Motor neuron (in vitro differentiated cells): ENCODE data around the gene MINDY1. TPM values are rescaled to one million over a fixed set of nuclear protein-coding genes. Genes with fewer than 3 reads are reported as not detected.

Source experiments
- ATAC-seq, 8 experiments: fragments of 200-7000 bp; cut with Tn5 transposase; replicated peaks in 6 of 8; 2 replicates each; pipeline ENCODE4 v1.8.0; 2021; ENCODE audit warnings: mild to moderate bottlenecking in 8 of 8, moderate library complexity in 8 of 8
- H3K27ac ChIP-seq, 2 donors: fragments of 250-450 bp; sonication (Bioruptor Pico); 2 replicates each; pipeline ENCODE4 v1.9.0; 2021; ENCODE audit warnings: antibody characterized with exemption in 2 of 2, mild to moderate bottlenecking in 2 of 2, moderate library complexity in 1 of 2
- H3K4me1 ChIP-seq, 2 donors: fragments of 250-450 bp; sonication (Bioruptor Pico); replicated peaks in 1 of 2; 2 replicates each; pipeline ENCODE4 v1.6.1; 2021; ENCODE audit warnings: antibody characterized with exemption in 2 of 2, mild to moderate bottlenecking in 2 of 2, moderate library complexity in 1 of 2
- H3K4me3 ChIP-seq, 5 donors: fragments of 250-450 bp; sonication (Bioruptor Pico); 2 replicates each; pipeline ENCODE4 v1.9.0; 2021; ENCODE audit warnings: antibody characterized with exemption in 5 of 5, mild to moderate bottlenecking in 5 of 5, moderate library complexity in 4 of 5
- WGBS, 10 experiments: fragments of 450-650 bp; shearing (Covaris generic); methylation state at CpG; one replicate each; pipeline ENCODE4 v1.0.0; 2022; 5-methylcytosine and 5-hydroxymethylcytosine counted together
- in situ Hi-C, 9 experiments: fragments of 400-800 bp; cut with MboI; loops; one replicate each; pipeline ENCODE4 v1.15.0; 2021; ENCODE audit warnings: low sequenced_read_pairs in 9 of 9, low pct_unique_long_range_greater_than_20kb in 2 of 9; ENCODE audit not compliant: unreplicated experiment in 9 of 9
- total RNA-seq, 8 experiments: library from RNA; unstranded; fragments of 300-600 nt; gene quantifications; 2 replicates each; pipeline versions ENCODE4 v1.2.3 to v1.2.4, GENCODE V29; 2022

Gene MINDY1
- total RNA-seq, 8 experiments from 2014 or later: 7.5 to 22.7 (median 19.0) TPM

DNA sequence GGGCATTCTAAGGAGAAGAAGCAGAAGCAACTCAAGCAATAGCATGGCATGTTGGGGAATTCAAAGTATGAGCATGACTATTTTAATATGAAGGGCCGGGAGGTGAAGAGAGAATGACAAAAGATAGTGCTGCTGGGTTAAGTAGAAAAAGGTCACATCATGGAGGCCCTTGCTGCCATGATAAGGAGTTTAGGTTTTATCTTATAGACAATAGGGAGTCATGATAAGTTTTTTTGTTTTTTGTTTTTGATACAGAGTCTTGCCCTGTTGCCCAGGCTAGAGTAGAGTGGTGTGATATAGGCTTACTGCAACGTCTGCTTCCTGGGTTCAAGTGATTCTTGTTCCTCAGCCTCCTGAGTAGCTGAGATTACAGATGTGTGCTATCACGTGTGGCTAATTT lies 32.8 kb upstream of the MINDY1 start:
- no peak overlapping the region for H3K27ac ChIP-seq
- ATAC-seq: no peak
- H3K4me3 ChIP-seq: no peak overlapping the region
- in situ Hi-C loops: no loop called here
- WGBS, 10 experiments: 43 to 100% (median 79%) methylated on average over 1 to 3 of the region's 3 CpGs; no CpG with 5 or more reads in 2 of the 10 experiments
- H3K4me1 ChIP-seq: no peaks in the 10 kb centered on the region

GRCh38 chr1:151037032-151037431 lies 30.3 kb upstream of the MINDY1 start:
- H3K4me3 ChIP-seq: no peak overlapping the region
- H3K27ac ChIP-seq: no peak overlapping the region
- no peaks in the 10 kb centered on the region for H3K4me1 ChIP-seq
- in situ Hi-C loops: no loop called here
- WGBS, 10 experiments: 47 to 100% (median 77%) methylated on average over 1 to 6 of the region's 6 CpGs; no CpG with 5 or more reads in 2 of the 10 experiments
- no peak for ATAC-seq

DNA sequence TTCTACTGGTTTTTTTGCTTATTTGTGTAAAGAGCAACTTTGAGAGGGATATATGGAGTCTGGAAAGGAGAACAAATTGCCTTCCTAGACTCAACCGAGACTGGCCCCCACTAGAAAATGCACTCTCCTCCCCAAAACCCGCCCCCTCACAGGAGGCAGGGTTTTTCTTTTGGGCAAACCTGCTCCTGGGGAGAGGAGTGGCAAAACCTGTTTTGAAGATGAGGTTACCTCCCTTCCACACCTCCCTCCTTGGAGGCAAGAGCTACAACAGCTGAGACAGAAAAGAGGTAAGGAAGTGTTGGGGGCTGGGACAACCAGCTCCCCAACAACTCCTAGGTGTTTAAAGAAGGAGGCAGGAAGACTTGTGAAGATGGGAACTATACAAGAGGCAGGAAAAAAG lies 29.7 kb upstream of the MINDY1 start, which contains the start of gene BNIPL:
TSS of gene BNIPL (plus strand) at position 231 of the 400 bp plus-strand sequence. CDS start at position 371, 140 bp downstream.
- WGBS, 10 experiments: 0 to 100% (median 35%) methylated on average over 1 to 2 of the region's 2 CpGs; no CpG with 5 or more reads in 6 of the 10 experiments
- in situ Hi-C loops: no loop called here
- no peak for ATAC-seq
- Histone ChIP-seq H3K4me3 (no peak within 1 kb of the TSS), H3K27ac (no peak within 1 kb of the TSS), H3K4me1 (no peaks in the 10 kb centered on the region)

- in situ Hi-C loops: no loop called here
- WGBS, 10 experiments: 78 to 100% (median 84%) methylated on average over 1 to 3 of the region's 3 CpGs; no CpG with 5 or more reads in 3 of the 10 experiments
- Histone ChIP-seq H3K4me3 (no peak overlapping the region), H3K4me1 (no peaks in the 10 kb centered on the region), H3K27ac (no peak overlapping the region)
- ATAC-seq: peak in 1 of 8 experiments; percentile 32
These were observed 28.5 kb upstream of the MINDY1 start for GRCh38 chr1:151035167-151035566.

DNA sequence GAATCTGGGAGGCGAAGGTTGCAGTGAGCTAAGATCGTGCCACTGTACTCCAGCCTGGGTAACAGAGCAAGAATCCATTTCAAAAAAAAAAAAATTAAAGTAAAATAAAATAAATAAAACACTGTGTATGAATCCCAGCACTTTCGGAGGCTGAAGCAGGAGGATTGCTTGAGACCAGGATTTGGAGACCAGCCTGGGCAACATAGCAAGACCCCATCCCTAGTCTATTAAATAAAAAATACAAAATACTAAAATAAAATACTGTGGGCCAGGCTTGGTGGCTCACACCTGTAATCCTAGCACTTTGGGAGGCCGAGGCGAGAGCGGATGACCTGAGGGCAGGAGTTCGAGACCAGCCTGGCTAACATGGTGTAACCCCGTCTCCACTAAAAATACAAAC lies 25.5 kb upstream of the MINDY1 start:
- ATAC-seq: no peak
- in situ Hi-C loops: no loop called here
- H3K27ac ChIP-seq: no peak overlapping the region
- 90 to 100% (median 97%) methylated on average over 3 to 8 of the region's 8 CpGs for WGBS, 10 experiments
- no peaks in the 10 kb centered on the region for H3K4me1 ChIP-seq
- H3K4me3 ChIP-seq: no peak overlapping the region

DNA sequence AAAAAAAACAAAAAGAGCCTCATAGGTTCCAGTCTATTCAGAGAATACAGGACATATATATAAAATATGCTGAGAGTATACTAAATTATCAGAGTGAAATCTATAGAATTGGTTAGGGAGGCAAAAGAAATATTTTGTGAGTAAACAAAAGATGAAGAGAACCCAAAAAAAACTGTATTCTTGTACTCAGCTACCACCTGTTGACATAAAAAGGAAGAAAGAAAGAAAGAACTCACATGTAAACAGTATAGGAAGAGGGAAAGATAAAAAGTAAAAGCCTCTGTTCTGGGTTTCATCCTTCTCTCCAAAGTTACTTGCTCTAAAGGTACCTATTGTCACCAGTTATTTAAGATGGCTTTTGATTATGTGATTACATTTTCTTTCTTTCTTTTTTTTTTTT lies 19.8 kb upstream of the MINDY1 start:
- in situ Hi-C loops: no loop called here
- no peak for ATAC-seq
- H3K27ac ChIP-seq: no peak overlapping the region
- no peak overlapping the region for H3K4me3 ChIP-seq
- H3K4me1 ChIP-seq: no peaks in the 10 kb centered on the region

DNA sequence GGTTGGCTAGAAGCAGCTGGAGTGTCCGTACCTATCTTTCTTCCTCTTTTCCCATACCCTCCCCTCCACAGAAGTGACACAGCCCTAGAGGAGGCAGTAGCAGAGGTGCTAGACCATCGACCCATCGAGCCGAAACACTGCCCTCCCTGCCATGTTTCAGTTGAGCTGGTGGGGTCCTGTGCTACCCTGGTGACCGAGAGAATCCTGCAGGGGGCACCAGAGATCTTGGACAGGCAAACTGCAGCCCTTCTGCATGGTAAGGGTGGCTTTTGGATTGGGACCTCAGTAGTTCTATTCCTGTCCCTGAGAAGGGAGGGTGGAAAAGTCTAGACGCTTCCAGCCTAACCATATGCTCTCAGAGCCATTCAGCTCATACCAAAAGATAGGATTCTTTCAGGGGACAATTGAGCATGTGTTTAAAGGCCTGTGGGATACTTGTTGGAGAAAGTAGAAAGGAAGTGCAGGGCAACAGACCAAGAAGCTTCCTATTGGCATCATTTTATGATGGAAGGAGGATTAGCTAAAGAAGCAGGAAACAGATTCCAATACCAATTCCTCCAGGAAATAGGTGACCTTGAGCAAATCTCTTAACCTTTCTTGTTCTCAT lies 17.9 kb upstream of the MINDY1 start:
- in situ Hi-C loops: no loop called here
- H3K27ac ChIP-seq: no peak overlapping the region
- ATAC-seq: peak; percentile 76 to 96 (median 86)
- no peaks in the 10 kb centered on the region for H3K4me1 ChIP-seq
- no peak overlapping the region for H3K4me3 ChIP-seq
- 17 to 100% (median 53%) methylated on average over 1 to 5 of the region's 6 CpGs; no CpG with 5 or more reads in 4 of the 10 experiments for WGBS, 10 experiments

- in situ Hi-C loops: no loop called here
- Histone ChIP-seq H3K4me3 (no peak overlapping the region), H3K27ac (no peak overlapping the region), H3K4me1 (peaks cover 7 to 8% of the 10 kb centered on the region in 2 donors)
- WGBS, 10 experiments: 60 to 100% (median 82%) methylated on average over 2 of the region's 2 CpGs; no CpG with 5 or more reads in 2 of the 10 experiments
- ATAC-seq: peak in 1 of 8 experiments; percentile 7
These were observed 6.8 kb upstream of the MINDY1 start for GRCh38 chr1:151013518-151013917.

DNA sequence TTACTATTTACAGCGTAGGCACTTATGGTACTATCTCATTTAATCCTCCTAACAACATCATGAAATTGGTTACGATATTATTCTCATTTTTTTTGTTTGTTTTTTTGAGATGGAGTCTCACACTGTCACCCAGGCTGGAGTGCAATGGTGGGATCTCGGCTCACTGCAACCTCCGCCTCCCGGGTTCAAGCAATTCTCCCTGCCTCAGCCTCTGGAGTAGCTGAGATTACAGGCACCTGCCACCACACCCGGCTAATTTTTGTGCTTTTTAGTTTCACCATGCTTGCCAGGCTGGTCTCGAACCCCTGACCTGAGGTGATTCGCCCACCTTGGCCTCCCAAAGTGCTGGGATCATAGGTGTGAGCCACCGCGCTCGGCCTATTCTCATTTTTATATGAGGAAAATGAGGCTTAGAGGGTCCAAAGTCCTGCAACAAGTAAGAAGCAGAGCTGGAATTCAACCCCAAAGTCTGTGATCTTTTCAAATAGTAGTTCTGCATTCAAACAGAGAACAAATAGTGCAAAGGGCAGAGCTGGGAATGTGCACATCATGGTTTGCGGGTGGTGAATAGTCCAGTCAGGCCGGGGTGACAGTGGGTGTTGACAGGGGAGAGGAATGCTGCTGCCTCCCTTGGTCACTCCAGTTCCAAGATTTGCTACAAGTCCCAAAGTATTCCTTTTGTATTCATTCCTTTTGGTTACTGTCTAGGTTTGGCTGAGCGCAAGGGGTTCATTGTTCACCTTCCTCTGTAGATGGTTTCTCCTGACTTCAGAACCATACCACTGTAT lies 6.2 kb upstream of the MINDY1 start:
- ATAC-seq: peak in 1 of 8 experiments; percentile 39
- Histone ChIP-seq H3K27ac (no peak overlapping the region), H3K4me1 (peaks cover 8 to 9% of the 10 kb centered on the region in 2 donors), H3K4me3 (no peak overlapping the region)
- in situ Hi-C loops: no loop called here
- WGBS, 10 experiments: 59 to 94% (median 89%) methylated on average over 1 to 14 of the region's 14 CpGs; no CpG with 5 or more reads in 1 of the 10 experiments

DNA sequence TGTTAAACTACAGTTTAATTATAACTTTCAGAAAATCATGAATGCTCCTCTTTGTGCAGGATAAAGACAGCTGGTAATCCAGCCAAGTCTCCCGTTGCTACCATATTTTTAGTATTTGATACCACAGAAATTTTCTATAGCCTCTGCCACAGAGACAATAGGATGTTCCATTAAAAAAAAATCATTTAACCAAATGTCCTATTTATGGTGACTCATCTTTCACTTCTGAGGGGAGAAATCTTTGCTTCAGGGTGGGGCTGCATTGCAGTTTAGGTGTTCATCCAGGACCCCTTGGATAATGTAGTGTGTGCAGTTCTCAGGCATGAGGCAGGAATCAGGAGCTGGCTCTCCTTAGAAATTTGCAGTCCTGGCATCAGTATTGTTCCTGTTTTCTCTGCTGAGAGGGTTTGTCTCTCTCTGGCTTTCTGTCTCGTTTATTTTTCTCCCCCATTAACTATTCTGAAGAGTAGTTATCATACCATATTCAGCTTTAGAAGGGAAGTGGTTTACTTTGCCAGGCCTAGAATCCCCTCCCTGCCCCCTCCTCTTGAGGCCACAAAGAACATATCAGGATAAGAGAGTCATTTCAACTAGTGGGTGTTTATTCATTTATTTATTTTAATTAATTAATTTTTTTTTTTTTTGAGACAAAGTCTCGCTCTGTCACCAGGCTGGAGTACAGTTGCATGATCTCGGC lies 4.6 kb upstream of the MINDY1 start:
- ATAC-seq: no peak
- no peak overlapping the region for H3K27ac ChIP-seq
- no peak overlapping the region for H3K4me3 ChIP-seq
- in situ Hi-C loops: no loop called here
- H3K4me1 ChIP-seq: peaks cover 20 to 21% of the 10 kb centered on the region in 2 donors
- WGBS, 10 experiments: 10 to 100% (median 78%) methylated on average over 1 to 4 of the region's 4 CpGs; no CpG with 5 or more reads in 2 of the 10 experiments

DNA sequence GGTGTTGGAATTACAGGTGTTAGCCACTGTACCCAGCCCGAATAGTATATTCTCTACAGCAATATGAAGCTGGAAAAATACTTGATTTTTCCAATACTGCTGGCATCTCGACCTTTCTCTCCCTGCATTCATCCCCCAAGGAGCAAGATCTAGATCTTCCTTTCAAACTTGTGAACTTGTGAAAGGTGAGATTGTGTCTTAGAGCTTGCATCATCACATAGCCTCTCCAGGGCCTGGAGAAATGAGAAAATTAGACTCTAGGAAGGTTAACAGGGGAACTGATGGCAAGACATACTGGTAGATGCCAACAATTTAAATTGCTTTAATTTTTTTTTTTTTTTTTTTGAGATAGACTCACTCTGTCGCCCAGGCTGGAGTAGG lies 3.6 kb upstream of the MINDY1 start:
- ATAC-seq: no peak
- WGBS, 10 experiments: 58 to 96% (median 89%) methylated on average over 1 to 3 of the region's 3 CpGs; no CpG with 5 or more reads in 3 of the 10 experiments
- Histone ChIP-seq H3K4me1 (peaks cover 25 to 27% of the 10 kb centered on the region in 2 donors), H3K27ac (no peak overlapping the region), H3K4me3 (no peak overlapping the region)
- in situ Hi-C loops: no loop called here

- H3K4me3 ChIP-seq: peak overlapping the region in 2 of 5 donors; percentile 53 to 67
- no peak for ATAC-seq
- peaks cover 31 to 32% of the 10 kb centered on the region in 2 donors for H3K4me1 ChIP-seq
- WGBS, 10 experiments: 80 to 100% (median 97%) methylated on average over 1 to 8 of the region's 8 CpGs
- in situ Hi-C loops: no loop called here
- no peak overlapping the region for H3K27ac ChIP-seq
These were observed 3.1 kb upstream of the MINDY1 start for GRCh38 chr1:151009674-151010345.
